22Rv1 (cell line): ENCODE results near the gene ABL2.

Experiments
- CTCF ChIP-seq: fragments of 450-650 bp; IDR thresholded peaks from 2 replicates; pipeline ENCODE4 v1.5.1; 2017; ENCODE audit warnings: mild to moderate bottlenecking
- ZFX ChIP-seq: fragments of 450-650 bp; IDR thresholded peaks from 2 replicates; pipeline ENCODE4 v1.6.1; 2017; ENCODE audit warnings: antibody characterized with exemption, borderline replicate concordance

DNA sequence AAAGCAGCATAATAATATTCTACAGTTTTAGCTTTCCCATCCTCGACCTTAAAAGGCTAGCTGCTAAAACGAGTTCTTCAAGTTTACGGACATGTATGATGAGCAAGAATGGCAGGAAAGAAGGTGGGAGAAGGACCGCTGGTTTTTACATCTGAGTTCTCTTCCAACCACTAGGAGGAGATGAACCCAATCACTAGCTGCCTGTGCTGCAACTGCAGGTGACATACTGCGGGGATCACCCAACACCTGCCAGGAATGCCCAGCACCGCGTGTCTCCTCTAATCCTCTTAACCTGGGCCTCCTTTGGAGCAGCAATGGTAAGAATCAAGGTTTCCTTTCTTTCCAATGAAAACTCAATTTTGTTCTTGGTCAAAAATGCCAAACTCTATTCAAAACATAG, 124.1 kb downstream of the ABL2 start:
- TF ChIP-seq CTCF (peak; percentile 62), ZFX (no peak)
